GM21423 (cell line): ENCODE measurements around the gene SYNGR3.
A peak's percentile ranks its signal among the peaks of the same experiment; 100 is the strongest.
"Not testable (repeated sequence)": the region's sequence is repeated elsewhere in the genome, so short reads cannot be mapped to it uniquely, and the experiment has no call there.

ENCODE experiments used
- ATAC-seq: cut with Tn5 transposase; IDR thresholded peaks from one replicate; pipeline ENCODE4 v1.9.1; 2021; ENCODE audit warnings: mild to moderate bottlenecking, moderate library complexity; ENCODE audit not compliant: unreplicated experiment

Gene SYNGR3

DNA sequence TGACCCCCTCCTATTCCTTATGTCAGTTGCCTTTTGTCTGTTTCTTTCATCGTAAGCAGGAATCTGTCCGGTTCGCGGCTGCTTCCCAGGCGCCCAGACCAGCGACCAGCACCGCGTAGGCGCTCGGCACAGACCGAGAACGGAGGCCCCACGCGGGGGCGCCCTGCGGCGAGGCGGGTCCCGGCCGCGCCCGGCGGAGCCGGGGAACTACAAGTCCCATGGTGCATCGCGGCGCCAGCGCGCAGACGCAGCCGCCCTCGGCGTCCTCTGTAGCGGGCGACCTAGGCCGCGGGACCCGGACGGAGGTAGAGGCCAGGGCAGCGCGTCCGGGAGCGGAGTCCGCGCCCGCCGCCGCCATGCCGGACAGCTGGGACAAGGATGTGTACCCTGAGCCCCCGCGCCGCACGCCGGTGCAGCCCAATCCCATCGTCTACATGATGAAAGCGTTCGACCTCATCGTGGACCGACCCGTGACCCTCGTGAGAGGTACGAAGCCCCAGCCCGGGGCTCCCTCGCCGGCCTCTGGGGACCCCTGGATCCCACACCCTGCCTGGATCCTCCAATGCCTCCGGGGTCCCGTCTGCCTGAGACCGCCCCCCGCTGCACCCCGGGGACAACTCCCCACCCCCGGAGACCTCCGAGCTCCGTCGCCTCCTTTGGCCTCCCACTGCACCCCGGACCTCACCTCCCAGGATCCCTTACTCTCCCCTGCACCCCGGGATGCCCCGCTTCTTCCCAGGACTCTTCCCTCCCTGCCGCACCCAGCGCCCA, 30.3 kb upstream of the SYNGR3 start, which contains the start of gene NDUFB10:
Gene NDUFB10, plus strand, starts transcription at position 270 of the 771 bp plus-strand sequence. Its CDS starts 87 bp downstream, at position 357.
- ATAC-seq: peak; percentile 82

GRCh38 chr16:1960665-1961630, 28.8 kb upstream of the SYNGR3 start:
- no peak for ATAC-seq

DNA sequence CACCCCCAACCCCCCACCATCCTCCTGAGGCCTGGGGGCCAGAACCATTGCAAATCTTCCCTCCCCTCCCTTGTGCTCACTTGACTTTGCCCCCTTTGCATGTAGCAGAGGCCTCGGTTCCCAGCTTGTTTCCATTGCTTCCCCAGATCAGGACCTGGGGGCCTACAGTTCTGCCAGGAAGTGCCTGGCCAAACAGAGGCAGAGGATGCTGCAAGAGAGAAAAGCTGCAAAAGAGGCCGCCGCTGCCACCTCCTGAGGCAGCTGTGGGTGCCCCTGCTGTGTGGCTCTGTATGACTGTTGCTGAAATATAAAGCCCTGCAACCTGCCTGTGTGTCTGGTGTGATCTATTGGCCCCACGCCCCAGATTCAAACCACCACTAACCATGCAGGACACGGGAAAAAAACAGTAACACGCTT, 28.1 kb upstream of the SYNGR3 start:
- no peak for ATAC-seq

DNA sequence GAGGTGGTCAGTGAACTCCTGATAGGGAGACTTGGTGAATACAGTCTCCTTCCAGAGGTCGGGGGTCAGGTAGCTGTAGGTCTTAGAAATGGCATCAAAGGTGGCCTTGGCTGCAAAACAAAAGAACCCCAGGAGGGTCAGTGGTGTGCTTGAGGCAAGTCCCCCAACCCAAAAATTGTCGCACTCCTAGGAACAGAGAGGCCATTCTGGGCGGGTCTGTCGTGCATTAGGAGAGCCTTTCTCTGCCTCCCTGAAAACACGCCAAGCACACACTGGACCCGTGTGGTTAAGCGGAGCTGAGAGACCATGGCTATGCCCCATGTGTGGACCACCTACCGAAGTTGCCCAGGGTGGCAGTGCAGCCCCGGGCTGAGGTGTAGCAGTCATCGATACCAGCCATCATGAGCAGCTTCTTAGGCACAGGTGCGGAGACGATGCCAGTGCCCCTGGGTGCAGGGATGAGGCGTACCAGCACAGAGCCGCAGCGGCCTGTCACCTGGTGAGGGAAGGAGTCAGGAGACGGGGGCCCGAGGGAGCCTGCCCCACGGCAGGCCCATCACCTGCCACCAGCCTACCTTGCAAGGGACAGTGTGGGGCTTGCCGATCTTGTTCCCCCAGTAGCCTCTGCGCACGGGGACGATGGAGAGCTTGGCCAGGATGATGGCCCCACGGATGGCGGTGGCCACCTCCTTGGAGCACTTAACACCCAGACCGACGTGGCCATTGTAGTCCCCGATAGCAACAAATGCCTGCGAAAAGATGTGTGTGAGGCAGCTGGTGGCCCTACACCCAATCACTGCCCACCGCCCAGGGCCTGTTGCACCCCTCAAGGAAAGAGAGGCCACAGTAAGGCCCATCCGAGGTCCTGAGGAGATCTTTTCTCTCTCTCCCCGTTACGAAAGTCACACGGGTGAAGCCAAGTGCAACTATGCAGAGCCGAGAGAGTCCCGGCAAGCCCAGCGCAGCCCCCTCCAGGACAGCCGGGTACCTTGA, 27.3 kb upstream of the SYNGR3 start:
- not testable (repeated sequence) for ATAC-seq

GRCh38 chr16:1963806-1964505, 25.8 kb upstream of the SYNGR3 start:
- peak; percentile 4 for ATAC-seq

- peak; percentile 85 for ATAC-seq
Measured at GRCh38 chr16:1964506-1965395, 25.0 kb upstream of the SYNGR3 start, which contains the start of gene RPS2. RPS2 (minus strand) TSS chr16:1964826; CDS start chr16:1964625, 201 bp downstream.

DNA sequence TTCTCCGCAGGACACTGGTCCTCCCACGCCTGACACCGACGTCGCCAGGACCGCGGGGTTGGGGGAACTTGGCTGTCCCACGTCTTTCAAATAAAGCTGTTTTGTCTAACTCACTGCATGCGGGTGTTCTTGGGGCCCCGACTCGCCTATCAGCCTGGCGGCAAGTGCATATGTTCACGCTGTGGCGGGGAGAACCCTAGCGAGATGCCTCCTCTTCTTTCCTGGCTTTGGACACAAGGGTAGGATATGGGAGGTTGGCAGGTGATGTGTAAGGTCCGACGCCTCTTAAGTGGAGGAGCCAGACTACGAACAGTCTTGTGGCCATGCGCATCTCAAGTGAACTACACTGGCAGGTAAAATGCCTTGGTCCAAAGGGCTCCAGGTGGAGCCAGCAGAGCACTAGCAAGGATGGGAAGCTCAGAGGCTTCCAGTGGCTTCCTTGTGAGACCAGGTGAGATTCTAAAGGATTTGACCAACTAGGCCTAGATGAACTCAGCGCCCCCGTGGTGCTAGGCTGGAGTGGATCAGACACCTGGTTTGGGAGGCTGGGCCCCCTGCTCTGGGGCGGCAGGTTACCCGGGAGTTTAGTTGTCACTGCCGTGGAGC, 24.3 kb upstream of the SYNGR3 start:
- no peak for ATAC-seq

DNA sequence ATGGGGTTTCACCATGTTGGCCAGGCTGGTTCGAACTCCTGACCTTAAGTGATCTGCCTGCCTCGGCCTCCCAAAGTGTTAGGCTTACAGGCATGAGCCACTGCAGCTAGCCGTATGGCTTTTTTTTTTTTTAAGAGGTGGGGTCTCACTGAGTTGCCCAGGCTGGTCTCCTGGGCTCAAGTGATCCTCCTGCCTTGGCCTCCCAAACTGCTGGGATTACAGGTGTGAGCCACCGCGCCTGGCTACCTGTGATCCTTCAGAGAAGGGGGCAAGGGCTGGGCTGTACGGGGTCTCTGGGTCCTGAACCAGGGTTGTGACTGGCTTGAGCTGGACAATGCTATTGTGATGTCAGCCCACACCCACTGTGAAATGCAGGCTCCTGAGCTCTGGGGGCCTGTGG, 23.3 kb upstream of the SYNGR3 start, which contains the start of gene RNF151:
Gene RNF151, plus strand, starts transcription at position 397 of the 400 bp plus-strand sequence. CDS start 26 bp downstream, outside the sequence.
- ATAC-seq: no peak

DNA sequence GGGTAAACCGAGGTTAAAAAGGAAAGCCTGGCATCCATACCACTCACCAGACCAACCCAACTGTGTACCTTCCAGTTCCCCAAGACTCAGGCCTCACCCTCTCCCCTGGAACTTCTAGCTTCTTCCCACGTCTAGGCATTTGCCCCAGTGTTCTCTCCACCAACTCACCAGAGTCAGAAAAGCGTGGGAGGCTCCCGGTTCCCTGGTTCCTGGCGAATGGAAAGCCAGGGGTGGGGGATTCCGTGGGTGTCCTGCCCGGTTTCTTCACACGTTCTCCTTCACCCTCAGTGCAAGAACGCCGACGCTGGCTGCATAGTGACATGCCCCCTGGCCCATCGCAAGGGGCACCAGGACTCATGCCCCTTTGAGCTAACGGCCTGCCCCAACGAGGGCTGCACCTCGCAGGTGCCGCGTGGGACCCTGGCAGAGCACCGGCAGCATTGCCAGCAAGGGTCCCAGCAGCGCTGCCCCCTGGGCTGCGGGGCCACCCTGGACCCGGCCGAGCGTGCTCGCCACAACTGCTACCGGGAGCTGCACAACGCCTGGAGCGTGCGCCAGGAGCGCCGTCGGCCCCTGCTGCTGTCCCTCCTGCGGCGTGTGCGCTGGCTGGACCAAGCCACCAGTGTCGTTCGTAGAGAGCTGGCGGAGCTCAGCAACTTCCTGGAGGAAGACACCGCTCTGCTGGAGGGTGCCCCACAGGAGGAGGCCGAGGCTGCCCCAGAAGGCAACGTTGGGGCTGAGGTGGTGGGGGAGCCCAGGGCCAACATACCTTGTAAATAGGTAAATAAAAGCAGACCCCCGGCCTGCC, 21.4 kb upstream of the SYNGR3 start:
- no peak for ATAC-seq

GRCh38 chr16:1971796-1972489, 17.8 kb upstream of the SYNGR3 start, which contains the start of gene TBL3:
TBL3 (plus strand) TSS chr16:1972053; CDS start chr16:1972165, 112 bp downstream.
- ATAC-seq: peak; percentile 76

- ATAC-seq: no peak
Measured at GRCh38 chr16:1972490-1972877, 17.3 kb upstream of the SYNGR3 start.

- no peak for ATAC-seq
Measured at GRCh38 chr16:1973461-1974156, 16.2 kb upstream of the SYNGR3 start.

DNA sequence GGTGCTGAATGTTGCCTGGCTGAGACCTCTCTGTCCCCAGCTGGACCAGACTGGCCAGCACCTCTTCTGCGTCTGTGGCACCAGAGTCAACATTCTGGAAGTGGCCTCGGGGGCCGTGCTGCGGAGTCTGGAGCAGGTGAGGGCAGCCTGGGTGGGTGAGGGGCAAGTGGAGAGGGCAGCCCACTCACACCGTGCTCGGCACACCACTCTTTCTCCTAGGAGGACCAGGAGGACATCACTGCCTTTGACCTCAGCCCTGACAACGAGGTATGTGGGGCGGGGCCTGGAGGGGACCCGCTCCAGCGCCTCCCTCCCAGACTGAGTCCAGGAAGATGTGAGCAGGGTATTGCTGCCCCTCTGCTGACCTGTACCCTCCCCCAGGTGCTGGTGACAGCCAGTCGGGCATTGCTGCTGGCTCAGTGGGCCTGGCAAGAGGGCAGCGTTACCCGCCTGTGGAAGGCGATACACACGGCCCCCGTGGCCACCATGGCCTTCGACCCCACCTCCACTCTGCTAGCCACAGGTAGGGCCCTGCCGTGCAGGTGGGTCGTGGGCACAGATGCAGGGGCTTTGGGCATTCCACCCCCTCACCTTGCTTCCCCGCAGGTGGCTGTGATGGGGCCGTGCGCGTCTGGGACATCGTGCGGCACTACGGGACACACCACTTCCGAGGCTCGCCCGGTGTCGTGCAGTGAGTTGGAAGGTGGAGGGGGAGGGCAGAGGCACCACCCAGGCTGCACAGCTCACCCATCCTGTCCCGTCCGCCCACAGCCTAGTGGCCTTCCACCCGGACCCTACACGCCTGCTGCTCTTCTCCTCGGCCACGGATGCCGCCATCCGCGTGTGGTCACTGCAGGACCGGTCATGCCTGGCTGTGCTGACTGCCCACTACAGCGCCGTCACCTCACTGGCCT, 15.4 kb upstream of the SYNGR3 start:
- ATAC-seq: no peak

DNA sequence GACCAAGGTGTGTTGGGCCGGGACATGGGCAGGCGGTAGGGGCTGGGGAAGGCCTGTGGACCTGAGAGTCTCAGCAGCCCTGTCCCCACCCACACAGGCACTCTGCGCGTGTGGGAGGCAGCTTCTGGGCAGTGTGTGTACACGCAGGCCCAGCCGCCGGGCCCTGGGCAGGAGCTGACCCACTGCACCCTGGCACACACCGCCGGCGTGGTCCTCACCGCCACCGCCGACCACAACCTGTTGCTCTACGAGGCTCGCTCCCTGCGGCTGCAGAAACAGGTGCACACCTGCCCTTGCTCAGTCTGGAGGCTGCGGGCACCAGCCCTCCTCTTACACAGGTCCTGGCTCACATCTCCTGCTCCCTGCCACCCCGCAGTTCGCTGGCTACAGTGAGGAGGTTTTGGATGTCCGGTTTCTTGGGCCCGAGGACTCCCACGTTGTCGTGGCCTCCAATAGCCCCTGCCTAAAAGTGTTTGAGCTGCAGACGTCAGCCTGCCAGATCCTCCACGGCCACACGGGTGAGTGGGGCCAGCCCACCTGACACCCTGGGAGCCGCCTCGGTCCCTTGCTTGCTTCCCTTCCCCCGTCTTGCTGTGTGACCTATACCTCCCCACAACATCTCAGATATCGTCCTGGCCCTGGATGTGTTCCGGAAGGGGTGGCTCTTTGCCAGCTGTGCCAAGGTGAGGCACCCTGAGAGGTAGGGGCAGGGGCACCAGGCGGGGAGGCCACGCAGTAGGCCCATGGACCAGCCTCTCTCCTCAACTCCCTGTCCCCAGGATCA, 14.1 kb upstream of the SYNGR3 start:
- no peak for ATAC-seq
